ENCODE measurements around the gene CAMK2B.

Gene CAMK2B

GRCh38 chr7:44325201-44325671 lies at the start of gene CAMK2B:
TSS of gene CAMK2B (minus strand) at chr7:44325594. CDS start at chr7:44325421, 173 bp downstream.
- no peak for DNase-seq

- no peak for DNase-seq
Observed at GRCh38 chr7:44374007-44374763, 48.8 kb upstream of the CAMK2B start.

- no peak for DNase-seq
Observed at GRCh38 chr7:44373418-44373740, 48.0 kb upstream of the CAMK2B start.

GRCh38 chr7:44372560-44373417 lies 47.4 kb upstream of the CAMK2B start:
- peak; percentile 66 for DNase-seq

- DNase-seq = peak; percentile 33
Observed at GRCh38 chr7:44368885-44369284, 43.5 kb upstream of the CAMK2B start.

GRCh38 chr7:44368455-44368854 lies 43.1 kb upstream of the CAMK2B start:
- no peak for DNase-seq

GRCh38 chr7:44367475-44368043 lies 42.2 kb upstream of the CAMK2B start:
- DNase-seq = no peak

GRCh38 chr7:44366986-44367385 lies 41.6 kb upstream of the CAMK2B start:
- DNase-seq = no peak

- DNase-seq = no peak
Observed at GRCh38 chr7:44353668-44354067, 28.3 kb upstream of the CAMK2B start.

GRCh38 chr7:44348851-44349781 lies 23.7 kb upstream of the CAMK2B start:
- no peak for DNase-seq

GRCh38 chr7:44348300-44348699 lies 22.9 kb upstream of the CAMK2B start:
- DNase-seq = peak; percentile 70

- DNase-seq = no peak
Observed at GRCh38 chr7:44347546-44348114, 22.2 kb upstream of the CAMK2B start.

- DNase-seq = no peak
Observed at GRCh38 chr7:44346063-44346462, 20.7 kb upstream of the CAMK2B start.

GRCh38 chr7:44341401-44341800 lies 16.0 kb upstream of the CAMK2B start:
- no peak for DNase-seq

- no peak for DNase-seq
Observed at GRCh38 chr7:44338600-44338999, 13.2 kb upstream of the CAMK2B start.

- no peak for DNase-seq
Observed at GRCh38 chr7:44336491-44336890, 11.1 kb upstream of the CAMK2B start.

- no peak for DNase-seq
Observed at GRCh38 chr7:44335184-44335583, 9.8 kb upstream of the CAMK2B start.

- DNase-seq = no peak
Observed at GRCh38 chr7:44334734-44335097, 9.3 kb upstream of the CAMK2B start.

- no peak for DNase-seq
Observed at GRCh38 chr7:44333911-44334733, 8.7 kb upstream of the CAMK2B start.

GRCh38 chr7:44331682-44332081 lies 6.3 kb upstream of the CAMK2B start:
- DNase-seq = no peak

GRCh38 chr7:44330331-44330730 lies 4.9 kb upstream of the CAMK2B start:
- no peak for DNase-seq

Data from HCEC 1CT (cell line).